ENCODE results near the gene ACTMAP. TPM values are rescaled to one million over a fixed set of nuclear protein-coding genes. Genes with fewer than 3 reads are reported as not detected.
A peak's percentile ranks its signal among the peaks of the same experiment; 100 is the strongest.

Gene ACTMAP
- total and polyA plus RNA-seq, 2 of the 13 experiments (the other 11 are each of a cell fraction or from before 2014, with no cell fraction given): 2.2 to 7.9 TPM

GRCh38 chr19:40750058-40750873 is at the start of gene ACTMAP (continued):
- TF ChIP-seq RBM22 (optimal IDR thresholded peaks at IDR 0.05; ENCODE audit: low read length): no peak
- TF ChIP-seq FOXP1 (IDR thresholded peaks at IDR 0.05): no peak
- no peak for TF ChIP-seq FOXP1 (CRISPR knock-in tag; IDR thresholded peaks at IDR 0.05)
- TF ChIP-seq ZNF776 (CRISPR knock-in tag; IDR thresholded peaks at IDR 0.05): no peak
- TF ChIP-seq ZFYVE20 (CRISPR knock-in tag; IDR thresholded peaks at IDR 0.05; ENCODE audit: borderline replicate concordance, low read depth): no peak
- peak; percentile 87 for TF ChIP-seq NFYB (CRISPR knock-in tag; IDR thresholded peaks at IDR 0.05)
- TF ChIP-seq MYC (CRISPR knock-in tag; IDR thresholded peaks at IDR 0.05; ENCODE audit: borderline replicate concordance): peak; percentile 68
- TF ChIP-seq EEA1 (CRISPR knock-in tag; IDR thresholded peaks at IDR 0.05; ENCODE audit: borderline replicate concordance): no peak
- TF ChIP-seq HNRNPK (IDR thresholded peaks at IDR 0.05; ENCODE audit: low read depth, low read length, poor library complexity, severe bottlenecking): no peak
- TF ChIP-seq XBP1 (CRISPR knock-in tag; IDR thresholded peaks at IDR 0.05): no peak; the same call in 1 of the 2 replicates
- no peak for TF ChIP-seq ZNF121 (CRISPR knock-in tag; IDR thresholded peaks at IDR 0.05)
- TF ChIP-seq HMG20B (CRISPR knock-in tag; conservative IDR thresholded peaks at IDR 0.05): no peak
- no peak for TF ChIP-seq ZNF101 (CRISPR knock-in tag; IDR thresholded peaks at IDR 0.05; ENCODE audit: borderline replicate concordance, low read depth)
- no peak for TF ChIP-seq ZFP41 (CRISPR knock-in tag; IDR thresholded peaks at IDR 0.05; ENCODE audit: borderline replicate concordance)
- TF ChIP-seq ZKSCAN5 (CRISPR knock-in tag; IDR thresholded peaks at IDR 0.05): no peak
- TF ChIP-seq ZNF7 (CRISPR knock-in tag; IDR thresholded peaks at IDR 0.05): no peak
- TF ChIP-seq KLF6 (CRISPR knock-in tag; IDR thresholded peaks at IDR 0.05): 0 out of 2 replicates have a peak, but pooled peaks have one; percentile 43
- no peak for TF ChIP-seq ZNF577 (CRISPR knock-in tag; IDR thresholded peaks at IDR 0.05; ENCODE audit: borderline replicate concordance, low read depth)
- TF ChIP-seq ZNF646 (CRISPR knock-in tag; IDR thresholded peaks at IDR 0.05): no peak
- peak; percentile 41; the same call in 1 of the 2 replicates for TF ChIP-seq HDAC2 (CRISPR knock-in tag; IDR thresholded peaks at IDR 0.05)
- TF ChIP-seq ATRX (CRISPR knock-in tag; IDR thresholded peaks at IDR 0.05; ENCODE audit: borderline replicate concordance): no peak
- TF ChIP-seq IRF1 (CRISPR knock-in tag; IDR thresholded peaks at IDR 0.05; ENCODE audit: low read depth): no peak
- no peak for TF ChIP-seq SNAI1 (CRISPR knock-in tag; IDR thresholded peaks at IDR 0.05; ENCODE audit: borderline replicate concordance)
- no peak for TF ChIP-seq EED (CRISPR knock-in tag; IDR thresholded peaks at IDR 0.05)
- TF ChIP-seq ZNF777 (CRISPR knock-in tag; IDR thresholded peaks at IDR 0.05): no peak
